Aorta (tissue), 5 donors: Measurements from ENCODE around the gene IGF1R. TPM values are rescaled to one million over a fixed set of nuclear protein-coding genes. Genes with fewer than 3 reads are reported as not detected.

ENCODE experiments used
- ATAC-seq: fragments of 200-7000 bp; cut with Tn5 transposase; one replicate; pipeline ENCODE4 v1.9.1; 2022; ENCODE audit warnings: moderate library complexity; ENCODE audit not compliant: low FRiP score
- DNase-seq, 2 donors: peaks; one replicate each; pipeline ENCODE4 v3.0.0-alpha.2; 2020
- H3K27ac ChIP-seq, 2 donors: one replicate each; pipeline ENCODE4 v1.5.1; 2013; ENCODE audit warnings: low read length in 2 of 2, mild to moderate bottlenecking in 2 of 2, moderate library complexity in 2 of 2, control low read depth in 1 of 2, inconsistent platforms in 1 of 2, low read depth in 1 of 2
- H3K27me3 ChIP-seq, 2 donors: one replicate each; pipeline ENCODE4 v1.6.1; 2013; ENCODE audit warnings: control low read depth in 1 of 2, low read length in 1 of 2, mild to moderate bottlenecking in 1 of 2, moderate library complexity in 1 of 2; ENCODE audit not compliant: insufficient read depth in 2 of 2, control insufficient read depth in 1 of 2
- H3K36me3 ChIP-seq, 2 donors: one replicate each; pipeline ENCODE4 v1.6.1; 2013; ENCODE audit warnings: control low read depth in 1 of 2, low read length in 1 of 2, mild to moderate bottlenecking in 1 of 2; ENCODE audit not compliant: insufficient read depth in 2 of 2, control insufficient read depth in 1 of 2
- H3K4me1 ChIP-seq, 2 donors: one replicate each; pipeline ENCODE4 v1.6.1; 2013; ENCODE audit warnings: low read length in 2 of 2, control low read depth in 1 of 2, mild to moderate bottlenecking in 1 of 2, moderate library complexity in 1 of 2; ENCODE audit not compliant: insufficient read depth in 2 of 2, control insufficient read depth in 1 of 2
- H3K4me3 ChIP-seq, 2 donors: one replicate each; pipeline ENCODE4 v1.5.1; 2013; ENCODE audit warnings: low read length in 2 of 2, control low read depth in 1 of 2, mild to moderate bottlenecking in 1 of 2
- H3K9me3 ChIP-seq: one replicate; pipeline ENCODE4 v1.6.1; 2013; ENCODE audit warnings: mild to moderate bottlenecking, low read length; ENCODE audit not compliant: control insufficient read depth
- WGBS, 2 donors: extraction: QIAGEN DNeasy Blood & Tissue Kit; methylation state at CpG; one replicate each; pipeline ENCODE4 v1.1.7; 2013; 5-methylcytosine and 5-hydroxymethylcytosine counted together
- intact Hi-C, 2 donors: fragments of 100-400 bp; cut with DNase I; formaldehyde crosslinking; loops; one replicate each; pipeline versions ENCODE4 v1.14.2 to v1.15.0; 2022
- polyA plus RNA-seq, 2 donors: library from polyadenylated mRNA; stranded (reverse); fragments of 200-250 nt; gene quantifications; one replicate each; pipeline ENCODE4 v1.2.3, GENCODE V29; 2013
- total RNA-seq, 2 donors: library from RNA; stranded (reverse); fragmentation: NEBNext Ultra II Directional; extraction: Animal tissue kit (Norgen Biotek cat#: 25700); gene quantifications; one replicate each; pipeline ENCODE4 v1.2.1, GENCODE V29; 2021
- donor health status: healthy with polysubstance abuse.
- donor health status: Bipolar disorder and iron deficiency.
- donor health status: DM: no; HTN: no; CAD: no.
- donor health status: DM: no; HTN: no; CAD: no.
- donor health status: DM: yes; HTN: yes; CAD: no.

IGF1R gene
- total and polyA plus RNA-seq, 4 donors, result 7.5 to 137 (median 50.7) TPM

GRCh38 chr15:98948456-98948855 is 300.1 kb downstream of the IGF1R start:
- H3K27me3 ChIP-seq, result no peaks in the 10 kb centered on the region
- ATAC-seq, result no peak

GRCh38 chr15:98948941-98949340 is 300.6 kb downstream of the IGF1R start:
- WGBS, 2 donors, result 92% methylated on average over 11 of the region's 11 CpGs
- H3K27me3 ChIP-seq, result no peaks in the 10 kb centered on the region
- peaks cover 0 to 5% of the 10 kb centered on the region in 2 donors for H3K36me3 ChIP-seq
- intact Hi-C loops, result loop anchor here (5.0 to 10.0 kb wide), 3 partner anchors 33 to 284 kb away; no protein-coding TSS in a partner anchor
- H3K9me3 ChIP-seq, result no peaks in the 10 kb centered on the region
- H3K27ac ChIP-seq, result peak overlapping the region in 1 of 2 donors; percentile 10
- DNase-seq (no peak), ATAC-seq (no peak)
- no peak overlapping the region for H3K4me3 ChIP-seq
- H3K4me1 ChIP-seq, result peaks cover 0 to under 1% of the 10 kb centered on the region in 2 donors

More at GRCh38 chr15:98948456-98948855, 300.1 kb downstream of the IGF1R start:
- H3K36me3 ChIP-seq, result peaks cover 0 to 5% of the 10 kb centered on the region in 2 donors
- peak overlapping the region; percentile 17 to 71 for H3K27ac ChIP-seq
- no peak overlapping the region for H3K4me3 ChIP-seq
- intact Hi-C loops, result loop anchor here (5.0 to 10.0 kb wide), 3 partner anchors 34 to 284 kb away; no protein-coding TSS in a partner anchor
- no peaks in the 10 kb centered on the region for H3K9me3 ChIP-seq
- WGBS, 2 donors, result 85 to 91% methylated on average over 13 of the region's 13 CpGs
- H3K4me1 ChIP-seq, result no peaks in the 10 kb centered on the region
- no peak for DNase-seq

- Histone ChIP-seq H3K4me1 (peaks cover 0 to 2% of the 10 kb centered on the region in 2 donors), H3K27me3 (no peaks in the 10 kb centered on the region), H3K4me3 (no peak overlapping the region), H3K9me3 (no peaks in the 10 kb centered on the region), H3K27ac (peak overlapping the region in 1 of 2 donors; percentile 74), H3K36me3 (peaks cover 0 to 5% of the 10 kb centered on the region in 2 donors)
- 78 to 85% methylated on average over 6 of the region's 6 CpGs for WGBS, 2 donors
- DNase-seq, result no peak
- no peak for ATAC-seq
- intact Hi-C loops, result loop anchor here (5.0 to 10.0 kb wide), 4 partner anchors 32 to 285 kb away; no protein-coding TSS in a partner anchor
These were observed 301.3 kb downstream of the IGF1R start for GRCh38 chr15:98949624-98950023.

GRCh38 chr15:98950248-98950647 is 301.9 kb downstream of the IGF1R start:
- intact Hi-C loops, result loop anchor here (5.0 kb wide), 1 partner anchor 33 kb away; no protein-coding TSS in a partner anchor
- DNase-seq (no peak), ATAC-seq (no peak)
- peaks cover 0 to 2% of the 10 kb centered on the region in 2 donors for H3K4me1 ChIP-seq
- H3K27ac ChIP-seq, result peak overlapping the region in 1 of 2 donors; percentile 74
- no peaks in the 10 kb centered on the region for H3K9me3 ChIP-seq
- peaks cover 0 to 5% of the 10 kb centered on the region in 2 donors for H3K36me3 ChIP-seq
- no peaks in the 10 kb centered on the region for H3K27me3 ChIP-seq
- no peak overlapping the region for H3K4me3 ChIP-seq

- ATAC-seq (no peak), DNase-seq (no peak)
- peaks cover 0 to 2% of the 10 kb centered on the region in 2 donors for H3K4me1 ChIP-seq
- peak overlapping the region in 1 of 2 donors; percentile 49 for H3K27ac ChIP-seq
- H3K36me3 ChIP-seq, result peaks cover 0 to 5% of the 10 kb centered on the region in 2 donors
- 93% methylated on average over 7 of the region's 7 CpGs for WGBS, 2 donors
- H3K9me3 ChIP-seq, result no peaks in the 10 kb centered on the region
- no peak overlapping the region for H3K4me3 ChIP-seq
- intact Hi-C loops, result loop anchor here (5.0 kb wide), 1 partner anchor 34 kb away; no protein-coding TSS in a partner anchor
- H3K27me3 ChIP-seq, result no peaks in the 10 kb centered on the region
These were observed 302.7 kb downstream of the IGF1R start for GRCh38 chr15:98951004-98951403.

GRCh38 chr15:98951493-98952320 is 303.4 kb downstream of the IGF1R start:
- no peak for DNase-seq
- no peak for ATAC-seq
- intact Hi-C loops, result loop anchor here (5.0 kb wide), 1 partner anchor 34 kb away; no protein-coding TSS in a partner anchor

GRCh38 chr15:98952381-98952803 is 304.1 kb downstream of the IGF1R start:
- no peak overlapping the region for H3K4me3 ChIP-seq
- peaks cover 0 to 5% of the 10 kb centered on the region in 2 donors for H3K36me3 ChIP-seq
- no peaks in the 10 kb centered on the region for H3K27me3 ChIP-seq
- intact Hi-C loops, result loop anchor here (5.0 kb wide), 1 partner anchor 35 kb away; no protein-coding TSS in a partner anchor
- ATAC-seq (no peak), DNase-seq (no peak)
- H3K9me3 ChIP-seq, result no peaks in the 10 kb centered on the region
- H3K4me1 ChIP-seq, result peaks cover 0 to 2% of the 10 kb centered on the region in 2 donors
- peak overlapping the region; percentile 50 to 98 for H3K27ac ChIP-seq
- 11 to 15% methylated on average over 6 of the region's 6 CpGs for WGBS, 2 donors

More at GRCh38 chr15:98951493-98952320, 303.4 kb downstream of the IGF1R start:
- peaks cover 0 to 2% of the 10 kb centered on the region in 2 donors for H3K4me1 ChIP-seq
- H3K4me3 ChIP-seq, result no peak overlapping the region
- peak overlapping the region; percentile 85 to 98 for H3K27ac ChIP-seq
- H3K27me3 ChIP-seq, result no peaks in the 10 kb centered on the region
- 60 to 63% methylated on average over 19 of the region's 19 CpGs for WGBS, 2 donors
- H3K9me3 ChIP-seq, result no peaks in the 10 kb centered on the region
- H3K36me3 ChIP-seq, result peaks cover 0 to 5% of the 10 kb centered on the region in 2 donors

- no peak for DNase-seq
- H3K9me3 ChIP-seq, result no peaks in the 10 kb centered on the region
- peaks cover 0 to 8% of the 10 kb centered on the region in 2 donors for H3K36me3 ChIP-seq
- H3K27me3 ChIP-seq, result no peaks in the 10 kb centered on the region
- peaks cover 0 to 2% of the 10 kb centered on the region in 2 donors for H3K4me1 ChIP-seq
- peak overlapping the region; percentile 92 to 98 for H3K27ac ChIP-seq
- H3K4me3 ChIP-seq, result no peak overlapping the region
- 62 to 73% methylated on average over 19 of the region's 19 CpGs for WGBS, 2 donors
- no peak for ATAC-seq
- intact Hi-C loops, result loop anchor here (5.0 kb wide), 1 partner anchor 36 kb away; no protein-coding TSS in a partner anchor
These were observed 304.9 kb downstream of the IGF1R start for GRCh38 chr15:98953000-98953787.
